G401 (cell line): ENCODE measurements around the gene MAP10. TPM values are rescaled to one million over a fixed set of nuclear protein-coding genes. Genes with fewer than 3 reads are reported as not detected.

Source experiments
- DNase-seq: peaks from one replicate; pipeline ENCODE4 v3.0.0-alpha.2; 2015; ENCODE audit warnings: low spot score
- in situ Hi-C: cut with HindIII; loops from 2 replicates; pipeline ENCODE4 v1.10.0; 2016; ENCODE audit warnings: low sequenced_read_pairs, mixed read lengths
- total RNA-seq: library from RNA; depleted of rRNA; stranded (reverse); fragments of >200 nt; shearing (Covaris generic); gene quantifications from 2 replicates; pipeline ENCODE4 v1.2.3, GENCODE V29; 2014; rRNA removed

Gene MAP10
- total RNA-seq, 1 experiment from 2014 or later = not detected

DNA sequence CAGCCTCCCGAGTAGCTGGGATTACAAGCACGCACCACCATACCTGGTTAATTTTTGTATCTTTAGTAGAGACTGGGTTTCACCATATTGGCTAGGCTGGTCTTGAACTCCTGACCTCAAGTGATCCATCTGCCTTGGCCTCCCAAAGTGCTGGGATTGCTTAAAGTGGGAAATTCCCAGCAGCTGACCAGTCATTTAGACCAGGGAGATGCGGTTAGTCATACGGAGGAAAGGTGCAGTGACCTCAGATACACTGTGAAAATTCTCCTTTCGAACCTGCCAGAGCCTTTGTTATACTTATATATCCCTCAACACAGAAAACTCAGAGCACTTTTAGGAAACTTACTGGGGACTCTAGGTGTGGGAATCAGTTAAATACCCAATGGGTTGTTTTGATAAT, 39.6 kb downstream of the MAP10 start:
- in situ Hi-C loops = no loop called here
- DNase-seq = no peak

DNA sequence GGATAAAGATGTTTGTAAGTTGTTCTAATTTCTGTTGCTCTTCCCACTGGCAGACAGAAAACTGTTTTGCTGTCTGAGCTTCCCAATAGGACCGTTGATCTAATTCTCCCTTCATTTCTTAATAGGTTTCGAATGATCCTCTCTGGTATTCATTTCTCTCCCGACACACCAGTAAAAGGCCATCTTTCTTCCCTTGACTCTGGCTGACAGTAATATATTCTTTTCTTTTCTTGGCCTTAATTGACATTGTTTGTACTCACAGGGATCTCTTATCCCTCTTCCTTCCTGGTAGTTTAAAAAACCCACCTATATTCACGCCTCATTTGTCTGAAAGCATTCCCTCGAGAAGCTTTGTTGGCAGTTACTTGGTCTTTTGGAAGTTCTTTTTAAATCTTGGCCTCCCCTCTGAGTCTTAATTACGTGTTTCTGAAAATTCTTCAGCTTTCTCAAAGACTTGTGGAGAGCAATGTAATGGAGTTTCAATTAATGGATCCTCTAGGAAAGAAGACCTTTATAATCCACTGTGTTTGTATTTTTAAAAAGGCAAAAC, 40.3 kb downstream of the MAP10 start:
- in situ Hi-C loops = no loop called here
- DNase-seq = no peak

DNA sequence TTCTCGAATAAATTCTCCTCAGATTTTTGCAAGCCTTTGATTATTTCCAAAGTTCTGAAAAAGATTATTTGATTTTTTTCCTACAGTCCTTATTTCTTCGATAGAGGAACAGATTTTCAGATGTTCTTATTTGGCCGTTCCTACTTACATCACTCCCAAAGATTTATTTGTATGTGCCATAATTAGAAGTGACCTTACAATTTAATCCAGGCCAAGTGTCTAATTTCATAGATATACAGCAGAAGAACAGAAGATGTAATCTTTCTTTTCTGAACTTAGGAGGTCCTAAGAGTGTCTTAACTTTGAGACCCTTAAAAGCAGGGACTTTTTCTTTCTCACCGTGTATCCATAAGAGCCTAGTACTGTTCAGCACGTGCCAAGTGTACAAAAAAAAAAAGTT, 46.3 kb downstream of the MAP10 start:
- no peak for DNase-seq
- in situ Hi-C loops = no loop called here

DNA sequence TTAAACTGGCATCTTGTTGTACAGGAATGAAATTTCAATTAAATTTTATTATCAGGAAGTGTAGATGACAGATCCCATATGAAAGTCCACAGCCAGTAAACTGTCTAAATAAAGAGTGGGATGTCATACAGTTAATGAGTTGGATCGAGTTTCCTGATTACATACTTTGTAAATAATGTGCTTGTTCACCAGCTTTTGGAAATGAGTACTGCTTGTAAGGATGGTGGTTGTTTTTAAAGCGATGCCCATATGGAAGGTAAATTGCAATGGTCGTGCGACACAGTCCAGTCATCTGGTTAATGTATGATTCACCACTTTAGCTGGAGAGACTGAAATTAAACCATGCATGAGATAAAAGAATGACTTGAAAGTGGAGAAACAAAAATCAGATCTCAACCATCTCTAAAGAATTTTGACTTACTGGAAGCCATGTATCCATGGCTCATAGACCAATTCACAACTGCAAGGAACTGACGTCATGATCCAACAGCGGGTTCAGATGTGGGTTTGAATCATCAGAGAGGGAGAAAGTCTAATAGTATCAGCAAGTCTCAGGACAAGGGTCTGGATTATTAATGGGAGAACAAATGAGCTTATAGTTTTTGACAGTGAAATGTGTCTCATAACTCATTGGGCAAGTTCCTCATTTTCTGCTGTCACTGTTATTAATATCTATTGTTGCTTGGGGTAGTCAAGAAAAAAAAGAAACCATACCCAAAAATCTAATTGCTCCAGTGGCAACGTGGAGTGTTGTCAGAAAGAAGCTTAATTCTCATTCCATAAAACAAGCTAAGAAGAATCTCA, 49.0 kb downstream of the MAP10 start:
- no peak for DNase-seq
- in situ Hi-C loops = no loop called here

DNA sequence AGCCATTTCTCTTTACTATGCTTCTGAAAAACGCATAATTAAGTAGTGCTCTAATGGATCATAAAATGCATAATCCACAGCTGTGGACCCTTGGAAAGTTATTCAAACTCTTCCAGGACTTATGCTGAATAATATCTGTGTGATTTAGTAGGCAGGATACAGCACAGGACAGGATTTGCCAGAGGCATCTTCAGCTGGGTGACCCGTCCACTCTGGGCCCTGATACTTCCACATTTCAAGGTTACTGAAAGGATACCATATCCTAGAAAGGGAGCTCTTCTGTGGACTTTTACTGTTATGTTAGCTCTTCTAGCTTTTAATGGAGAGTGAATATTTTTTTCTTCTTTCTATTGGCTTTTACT, 49.6 kb downstream of the MAP10 start:
- DNase-seq = no peak
- in situ Hi-C loops = no loop called here

DNA sequence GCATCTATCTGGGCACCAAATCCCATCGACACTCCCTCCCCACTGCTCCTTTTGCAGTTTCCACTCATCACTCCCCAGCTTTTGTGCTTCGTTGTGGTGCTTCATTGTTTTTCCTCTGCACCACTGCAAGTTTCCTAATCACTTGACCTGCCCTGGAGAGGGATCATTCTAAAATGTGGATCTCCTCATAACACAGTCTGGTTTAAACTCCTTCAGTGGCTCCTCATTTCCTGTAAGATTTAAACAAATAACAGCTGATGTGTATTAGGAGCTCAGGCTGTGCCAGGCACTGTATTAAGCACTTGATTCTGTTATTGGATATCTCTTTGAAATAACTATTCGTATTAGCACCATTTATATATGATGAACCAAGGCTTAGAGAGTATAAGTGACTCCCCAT, 51.3 kb downstream of the MAP10 start:
- in situ Hi-C loops = no loop called here
- no peak for DNase-seq

Other genes with a start within 250 kb of the MAP10 start
- gene SIPA1L2, start 175.3 kb upstream of the MAP10 start, total RNA-seq = not detected in 2 replicates
- gene NTPCR, start 145.2 kb downstream of the MAP10 start, total RNA-seq = 46.2 and 50.5 TPM in 2 replicates